Heart left ventricle (tissue), 16 donors: ENCODE data around the gene PKD1. TPM values are rescaled to one million over a fixed set of nuclear protein-coding genes. Genes with fewer than 3 reads are reported as not detected.

ENCODE experiments used
- ATAC-seq, 4 donors: fragments of 200-7000 bp; cut with Tn5 transposase; one replicate each; pipeline ENCODE4 v1.9.1; 2020 to 2022; ENCODE audit warnings: moderate library complexity in 4 of 4, mild to moderate bottlenecking in 3 of 4, moderate number of reproducible peaks in 1 of 4
- DNase-seq, 5 donors: peaks; one replicate each; pipeline ENCODE4 v3.0.0-alpha.2; 2020
- H3K27ac ChIP-seq, 12 donors: fragments of 200-600 bp; sonication (generic) in 4 of 12; one replicate each; pipeline versions ENCODE4 v1.5.0 to v1.8.0; 2016 to 2022; ENCODE audit warnings: mild to moderate bottlenecking in 2 of 12
- H3K27me3 ChIP-seq, 9 donors: fragments of 200-600 bp; sonication (generic) in 2 of 9; one replicate each; pipeline versions ENCODE4 v1.5.1 to v1.8.0; 2016 to 2022; ENCODE audit warnings: mild to moderate bottlenecking in 3 of 9
- H3K36me3 ChIP-seq, 9 donors: fragments of 200-600 bp; sonication (generic) in 2 of 9; one replicate each; pipeline versions ENCODE4 v1.5.0 to v1.8.0; 2018 to 2022; ENCODE audit warnings: mild to moderate bottlenecking in 2 of 9
- H3K4me1 ChIP-seq, 12 donors: fragments of 200-600 bp; sonication (generic) in 4 of 12; one replicate each; pipeline versions ENCODE4 v1.5.0 to v1.8.0; 2016 to 2022; ENCODE audit warnings: mild to moderate bottlenecking in 3 of 12
- H3K4me3 ChIP-seq, 12 donors: fragments of 200-600 bp; sonication (generic) in 4 of 12; one replicate each; pipeline versions ENCODE4 v1.5.0 to v1.8.0; 2017 to 2022; ENCODE audit warnings: mild to moderate bottlenecking in 9 of 12, moderate library complexity in 4 of 12
- H3K9me3 ChIP-seq, 12 donors: fragments of 200-600 bp; sonication (generic) in 4 of 12; one replicate each; pipeline versions ENCODE4 v1.5.0 to v1.8.0; 2016 to 2022; ENCODE audit warnings: mild to moderate bottlenecking in 1 of 12
- CTCF ChIP-seq, 12 donors: fragments of 200-600 bp; sonication (generic) in 4 of 12; IDR thresholded peaks; one replicate each; pipeline versions ENCODE4 v1.5.0 to v1.8.0; 2018 to 2022; ENCODE audit warnings: antibody characterized with exemption in 12 of 12, mild to moderate bottlenecking in 5 of 12
- POLR2A ChIP-seq, 2 donors: fragments of 450-650 bp; IDR thresholded peaks; one replicate each; pipeline ENCODE4 v1.6.1; 2017; ENCODE audit warnings: antibody characterized with exemption in 2 of 2, mild to moderate bottlenecking in 2 of 2, moderate library complexity in 2 of 2
- WGBS, 4 donors: extraction: QIAGEN DNeasy Blood & Tissue Kit in 2 of 4; methylation state at CpG; one replicate each; pipeline versions ENCODE4 v1.1.5 to v1.1.7; 2013 to 2018; 5-methylcytosine and 5-hydroxymethylcytosine counted together
- intact Hi-C, 10 donors: fragments of 100-400 bp; cut with DNase I; formaldehyde crosslinking; loops; one replicate each; pipeline versions ENCODE4 v1.11.1 to v1.14.2; 2022
- polyA plus RNA-seq, 2 donors: library from polyadenylated mRNA; stranded (reverse); fragments of 200-250 nt; gene quantifications; one replicate each; pipeline ENCODE4 v1.2.3, GENCODE V29; 2013
- total RNA-seq, 9 donors: library from RNA; depleted of rRNA in 2 of 9; stranded (reverse); fragments of >200 nt in 2 of 9; fragmentation: NEBNext Ultra II Directional in 3 of 9; extraction: Animal tissue kit (Norgen Biotek cat#: 25700) in 3 of 9; gene quantifications; one replicate each; pipeline versions ENCODE4 v1.1.0 to v1.2.4, GENCODE V29; 2016 to 2023
- donor health status: ischemic (EF 13 %, LVEDD 7.1; RV severe dilation, severe dysfunction).
- donor health status: healthy with polysubstance abuse.
- donor health status: DM: no; HTN: yes; CAD: no.
- donor health status: DM: no; HTN: no; CAD: no.
- donor health status: ischemic (EF 25% LVEDD 6.9; RV normal size, moderate dysfunction).
- donor health status: ischemic (EF 25% LVEDD 5.7; RV mildly dilated, moderate dysfunction).
- donor health status: healthy.
- donor health status: DM: yes; HTN: yes; CAD: no.
- donor health status: ischemic (EF 35%, LVEDD 5.7; RV mildly dilated, moderate dysfunction).
- donor health status: nonischemic (EF 11% LVEDD 7.7; RV severe dilation, severe dysfunction).
- donor health status: DM: yes; HTN: yes; CAD: no.
- donor health status: PGD.
- donor health status: ischemic (EF 29% LVEDD 5.4; RV normal size, mild dysfunction).
- donor health status: nonischemic (EF 23%, LVEDD 6.1; RV moderate dilation, normal function).

The PKD1 gene
- total and polyA plus RNA-seq, 11 donors: 64.9 to 441 (median 105) TPM

- no peaks in the 10 kb centered on the region for H3K9me3 ChIP-seq
- H3K27ac ChIP-seq: peak overlapping the region in 11 of 12 donors; percentile 41 to 87 (median 74)
- peak overlapping the region in 4 of 12 donors; percentile 25 to 37 (median 30) for H3K4me3 ChIP-seq
- H3K27me3 ChIP-seq: no peaks in the 10 kb centered on the region
- peak in 1 of 4 donors; percentile 1 for ATAC-seq
- intact Hi-C loops: loop anchor here in 2 of 10 donors (10.0 kb wide), 1 partner anchor 65 kb away; the partner anchor contains the start of gene NHERF2 (in 2 of the 2)
- peak in 1 of 5 donors; percentile 24 for DNase-seq
- TF ChIP-seq POLR2A (IDR thresholded peaks at IDR 0.05) (no peak), CTCF (IDR thresholded peaks at IDR 0.05) (no peak)
- peaks cover 0 to 11% (median 0%) of the 10 kb centered on the region in 12 donors for H3K4me1 ChIP-seq
- peaks cover 0 to 97% (median 91%) of the 10 kb centered on the region in 9 donors for H3K36me3 ChIP-seq
- WGBS, 4 donors: 87 to 92% (median 91%) methylated on average over 26 to 44 of the region's 44 CpGs
These were observed 45.8 kb downstream of the PKD1 start for GRCh38 chr16:2089706-2090480.

GRCh38 chr16:2088759-2089358, 46.8 kb downstream of the PKD1 start:
- intact Hi-C loops: loop anchor here in 2 of 10 donors (10.0 kb wide), 1 partner anchor 64 kb away; the partner anchor contains the start of gene NHERF2 (in 2 of the 2)
- ATAC-seq: no peak
- TF ChIP-seq CTCF (IDR thresholded peaks at IDR 0.05): no peak
- no peak for TF ChIP-seq POLR2A (IDR thresholded peaks at IDR 0.05)
- no peak for DNase-seq
- H3K4me1 ChIP-seq: peaks cover 0 to 11% (median 0%) of the 10 kb centered on the region in 12 donors
- WGBS, 4 donors: 85 to 90% (median 88%) methylated on average over 19 to 20 of the region's 20 CpGs
- H3K4me3 ChIP-seq: no peak overlapping the region
- H3K27ac ChIP-seq: no peak overlapping the region
- H3K27me3 ChIP-seq: no peaks in the 10 kb centered on the region
- H3K9me3 ChIP-seq: no peaks in the 10 kb centered on the region
- H3K36me3 ChIP-seq: peaks cover 0 to 98% (median 81%) of the 10 kb centered on the region in 9 donors

GRCh38 chr16:2087748-2088631, 47.7 kb downstream of the PKD1 start:
- Histone ChIP-seq H3K9me3 (no peaks in the 10 kb centered on the region), H3K27ac (no peak overlapping the region), H3K4me1 (peaks cover 0 to 18% (median 5%) of the 10 kb centered on the region in 12 donors), H3K27me3 (no peaks in the 10 kb centered on the region), H3K4me3 (no peak overlapping the region), H3K36me3 (peaks cover 0 to 96% (median 72%) of the 10 kb centered on the region in 9 donors)
- 90 to 95% (median 93%) methylated on average over 29 to 41 of the region's 41 CpGs for WGBS, 4 donors
- ATAC-seq (no peak), DNase-seq (no peak)
- no peak for TF ChIP-seq POLR2A (IDR thresholded peaks at IDR 0.05)
- TF ChIP-seq CTCF (IDR thresholded peaks at IDR 0.05): no peak
- intact Hi-C loops: loop anchor here in 2 of 10 donors (10.0 kb wide), 1 partner anchor 63 kb away; the partner anchor contains the start of gene NHERF2 (in 2 of the 2)
